HG02798 (cell line): ENCODE data around the gene BAG1.

ENCODE experiments used
- ATAC-seq: cut with Tn5 transposase; IDR thresholded peaks from one replicate; pipeline ENCODE4 v1.9.1; 2021; ENCODE audit warnings: mild to moderate bottlenecking; ENCODE audit not compliant: unreplicated experiment, poor library complexity

Gene BAG1

GRCh38 chr9:33277484-33277883, 13.0 kb upstream of the BAG1 start:
- ATAC-seq, result no peak

DNA sequence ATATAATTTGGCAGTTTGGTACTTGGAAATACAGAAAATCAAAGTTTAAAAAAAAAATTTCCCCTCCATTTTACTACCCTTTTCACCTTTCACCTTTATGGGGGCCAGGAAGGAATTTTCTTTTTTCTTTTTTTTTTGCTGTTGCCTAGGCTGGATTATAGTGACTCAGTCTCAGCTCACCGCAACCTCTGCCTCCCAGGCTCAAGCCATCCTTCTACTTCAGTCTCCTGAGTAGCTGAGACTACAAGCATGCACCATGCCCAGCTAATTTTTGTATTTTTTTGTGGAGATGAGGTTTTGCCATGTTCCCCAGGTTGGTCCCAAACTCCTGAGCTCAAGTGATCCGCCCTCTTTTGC, 9.4 kb upstream of the BAG1 start:
- no peak for ATAC-seq

- ATAC-seq, result no peak
Measured at GRCh38 chr9:33273266-33273971, 8.9 kb upstream of the BAG1 start.

- no peak for ATAC-seq
Measured at GRCh38 chr9:33272061-33272460, 7.6 kb upstream of the BAG1 start.

DNA sequence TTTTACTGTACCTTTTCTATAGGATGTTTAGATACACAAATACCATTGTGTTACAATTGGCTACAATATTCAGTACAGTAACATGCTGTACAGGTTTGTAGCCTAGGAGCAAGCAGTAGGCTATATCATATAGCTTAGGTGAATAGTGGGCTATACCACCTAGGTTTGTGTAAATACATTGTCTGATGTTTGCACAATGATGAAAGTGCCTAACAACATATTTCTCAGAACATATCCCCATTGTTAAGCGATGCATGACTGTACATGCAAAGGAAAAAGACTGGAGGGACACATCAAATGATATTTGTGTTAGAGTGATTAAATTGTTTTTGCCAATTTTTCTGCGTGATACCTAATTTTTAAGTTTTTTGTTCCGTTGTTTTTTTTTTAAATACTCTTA, 5.6 kb upstream of the BAG1 start:
- no peak for ATAC-seq

DNA sequence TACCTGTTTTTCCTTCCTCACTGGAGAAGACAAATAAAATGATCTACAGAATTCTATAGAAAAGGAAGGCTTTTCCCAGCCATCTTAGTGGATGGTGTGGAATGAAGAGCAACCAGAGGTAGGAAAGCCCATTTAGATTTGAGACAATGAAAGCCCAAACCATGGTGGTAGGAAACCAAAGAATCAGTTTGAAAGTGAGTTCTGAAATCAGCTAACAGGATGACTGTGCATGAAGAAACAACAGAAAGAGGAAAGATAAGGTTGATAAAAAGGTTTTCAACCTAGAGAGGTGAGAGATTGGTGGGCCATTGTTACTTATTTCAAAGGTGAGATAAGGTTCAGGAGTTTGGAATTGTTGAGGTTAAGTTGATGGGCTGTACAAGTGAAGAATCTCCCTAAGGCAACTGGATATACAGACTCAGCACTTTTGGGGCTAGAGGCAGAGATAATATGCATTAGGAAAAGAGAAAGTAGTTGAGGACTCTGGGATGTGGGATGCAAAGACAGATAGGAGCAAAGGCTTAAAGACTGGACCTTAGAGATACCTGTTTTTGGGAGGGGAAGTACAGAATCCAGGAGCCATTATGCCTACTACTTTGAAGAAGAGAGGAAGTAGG, 2.8 kb upstream of the BAG1 start:
- ATAC-seq, result no peak

DNA sequence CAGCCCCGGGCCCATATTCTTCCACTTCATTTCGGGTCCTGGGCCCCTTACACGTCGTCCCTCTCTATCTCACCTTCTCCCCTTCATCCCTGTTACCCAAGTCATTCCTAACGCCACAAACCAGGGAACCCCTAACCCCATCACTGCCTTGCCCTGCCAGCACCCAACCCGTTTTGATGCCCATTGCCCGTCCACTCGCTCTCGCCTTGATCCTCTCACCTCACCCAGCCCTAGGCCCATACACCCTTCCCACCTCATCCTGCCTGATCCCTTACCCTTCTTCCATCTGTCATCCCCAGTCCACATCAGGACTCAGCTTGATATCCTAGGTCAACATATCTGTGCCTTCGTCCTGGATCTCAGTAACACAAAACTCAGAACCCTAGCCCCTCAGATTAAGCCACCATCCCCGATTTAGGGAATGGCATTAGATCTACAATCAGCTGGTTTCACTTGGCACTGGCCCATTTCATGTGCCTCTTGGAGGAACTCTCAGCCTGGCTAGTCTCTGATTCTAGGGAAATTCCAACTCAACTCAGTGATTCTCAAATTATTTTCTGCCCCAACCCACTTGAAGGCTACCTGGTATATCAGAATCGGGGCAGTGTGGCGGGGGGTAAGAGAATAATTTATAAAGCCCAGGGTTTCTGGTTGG, 830 bp upstream of the BAG1 start:
- ATAC-seq, result no peak

GRCh38 chr9:33264003-33264472, 470 bp downstream of the BAG1 start:
- peak; percentile 29 for ATAC-seq

DNA sequence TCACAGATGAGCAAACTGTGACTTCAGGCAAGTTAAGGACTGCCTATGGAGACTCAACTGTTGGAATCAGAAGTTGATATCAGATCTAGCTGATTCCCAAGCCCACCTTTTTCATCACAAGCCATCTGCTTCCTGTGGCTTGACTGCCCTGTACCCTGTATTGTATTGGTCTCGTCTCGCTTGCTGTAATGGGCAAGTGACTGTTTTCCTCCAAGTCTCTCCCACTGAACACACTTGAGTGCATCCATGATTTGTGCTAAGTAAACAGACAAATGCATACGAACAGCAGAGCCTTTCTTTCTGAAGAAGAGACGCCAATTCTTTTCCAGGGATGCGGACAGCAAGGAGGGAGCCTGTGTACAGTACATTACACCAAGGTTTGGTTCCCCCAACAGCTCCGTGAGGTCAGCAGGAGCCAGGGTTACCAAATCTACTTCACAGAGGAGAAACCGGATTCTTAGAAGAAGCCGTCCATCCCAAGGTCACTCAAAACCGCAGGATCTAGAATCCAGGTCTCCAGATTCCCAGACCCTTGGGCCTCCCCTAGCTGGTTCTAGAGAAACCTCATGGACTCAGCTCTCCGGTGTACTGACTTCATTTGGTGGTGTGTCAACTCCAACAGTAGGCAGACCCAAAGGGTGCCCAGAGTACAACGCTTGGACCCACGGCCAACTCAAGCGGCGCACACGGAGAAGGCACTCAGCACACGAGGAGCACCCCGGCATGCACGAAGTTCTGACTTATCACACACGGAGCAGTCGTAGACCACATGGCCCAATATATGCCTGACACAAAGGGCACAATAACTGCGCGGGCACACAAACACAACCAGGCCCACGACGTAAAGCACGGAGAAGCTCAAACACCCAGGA, 1.1 kb downstream of the BAG1 start:
- no peak for ATAC-seq

- no peak for ATAC-seq
Measured at GRCh38 chr9:33260372-33260771, 4.1 kb downstream of the BAG1 start.

DNA sequence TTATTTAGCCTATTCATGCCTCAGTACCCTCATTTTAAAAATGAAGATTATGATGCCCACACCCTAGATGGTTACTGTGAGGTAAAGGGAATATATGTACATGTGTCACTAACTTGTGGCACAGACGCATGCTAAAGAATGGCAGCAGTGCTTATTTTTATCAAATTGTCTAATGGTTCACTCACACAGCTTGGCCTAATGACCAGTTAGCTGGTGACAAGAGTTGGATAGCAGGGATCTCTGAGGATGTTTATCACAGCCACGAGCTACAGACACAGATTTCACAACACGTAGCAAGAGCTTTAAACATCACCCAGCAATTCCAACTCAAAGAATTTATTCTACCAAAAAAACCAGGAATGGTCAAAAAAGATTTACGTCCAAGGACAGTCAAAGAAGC, 7.2 kb downstream of the BAG1 start:
- no peak for ATAC-seq

DNA sequence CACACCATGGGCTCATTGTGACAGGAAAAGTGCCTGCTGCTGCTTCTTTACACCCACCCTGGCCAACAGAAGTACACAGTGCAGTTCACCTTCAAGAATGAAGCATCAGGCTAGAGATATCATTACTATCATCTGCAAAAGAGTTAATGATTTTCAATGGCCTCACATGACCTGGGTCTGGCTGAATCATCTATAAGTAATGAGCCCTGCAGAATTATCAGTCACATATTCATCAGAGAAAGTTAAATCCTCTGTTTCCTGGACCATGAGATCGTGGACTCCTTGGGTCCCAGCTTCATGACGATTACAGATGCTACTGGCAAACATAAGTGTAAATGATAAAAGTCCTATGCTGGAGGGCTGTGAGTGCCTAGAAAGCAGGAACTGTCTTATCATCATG, 8.3 kb downstream of the BAG1 start:
- ATAC-seq, result no peak

GRCh38 chr9:33255471-33255870, 9.0 kb downstream of the BAG1 start:
- ATAC-seq, result no peak

- ATAC-seq, result no peak
Measured at GRCh38 chr9:33255014-33255413, 9.5 kb downstream of the BAG1 start.

DNA sequence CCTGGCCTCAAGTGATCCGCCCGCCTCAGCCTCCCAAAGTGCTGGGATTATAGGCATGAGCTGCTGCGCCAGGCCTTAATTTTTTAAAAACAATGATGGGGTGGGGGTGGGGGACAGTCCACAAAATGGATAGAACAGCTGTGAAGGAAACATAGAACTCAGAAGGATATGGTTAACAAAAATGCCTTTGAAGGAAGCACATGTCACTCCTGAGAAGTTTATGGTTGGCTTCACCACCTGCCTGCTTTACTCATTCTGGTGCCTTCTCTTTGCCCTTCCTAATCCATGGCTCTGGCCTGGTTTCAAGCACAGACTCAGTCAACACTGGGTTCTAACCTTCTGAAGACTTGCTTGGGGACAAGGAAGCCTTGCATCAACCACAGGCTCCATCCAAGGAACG, 10.3 kb downstream of the BAG1 start:
- ATAC-seq, result no peak

DNA sequence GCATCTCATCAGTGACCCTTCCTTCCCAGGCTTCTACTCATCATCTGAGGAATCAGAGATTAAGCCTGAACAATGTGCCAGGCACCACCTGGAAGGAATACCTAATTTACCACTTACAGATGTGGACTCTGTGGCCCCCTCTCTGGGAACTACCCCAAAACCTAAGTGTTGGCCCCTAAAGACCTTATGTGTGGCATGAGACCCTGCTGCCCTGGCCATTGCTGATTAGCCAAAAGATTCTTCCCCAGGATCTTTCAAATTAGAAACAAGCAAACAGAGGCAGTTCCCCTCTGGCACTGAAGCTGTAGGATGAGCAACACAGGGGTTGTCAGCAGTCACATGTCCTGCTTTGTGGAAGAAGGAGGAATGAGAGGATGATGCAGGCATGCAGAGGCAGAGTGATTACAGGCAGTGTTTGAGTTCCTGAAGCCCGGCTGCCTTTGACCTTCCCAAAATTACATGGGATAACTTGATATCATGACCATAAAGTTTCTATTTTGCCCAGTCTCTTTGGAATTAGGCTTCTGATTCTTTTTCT, 14.0 kb downstream of the BAG1 start:
- no peak for ATAC-seq

- no peak for ATAC-seq
Measured at GRCh38 chr9:33249983-33250382, 14.5 kb downstream of the BAG1 start.

GRCh38 chr9:33249087-33249658, 15.3 kb downstream of the BAG1 start:
- ATAC-seq, result peak; percentile 51

DNA sequence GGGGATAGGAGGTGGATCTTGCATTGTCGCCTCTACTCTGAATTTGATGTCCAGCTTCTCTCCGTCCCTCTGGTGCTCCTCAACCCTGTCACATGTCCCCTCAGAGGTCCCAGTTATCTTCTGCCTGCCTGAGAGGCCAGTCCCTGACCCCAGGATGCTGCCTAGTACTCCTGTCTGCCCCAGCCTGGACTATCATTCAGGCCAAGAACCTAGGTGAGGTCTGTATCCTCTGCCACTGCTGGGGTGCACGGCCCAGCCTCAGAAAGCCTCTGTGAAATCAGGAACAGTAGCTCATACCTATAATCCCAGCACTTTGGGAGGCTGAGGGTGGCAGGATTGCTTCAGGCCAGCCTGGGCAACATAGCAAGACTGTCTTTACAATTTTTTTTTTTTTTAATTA, 15.9 kb downstream of the BAG1 start:
- no peak for ATAC-seq

GRCh38 chr9:33246269-33246860, 18.1 kb downstream of the BAG1 start:
- no peak for ATAC-seq
